Measurements from ENCODE around the gene MESD. TPM values are rescaled to one million over a fixed set of nuclear protein-coding genes. Genes with fewer than 3 reads are reported as not detected.

The MESD gene
- total RNA-seq, 2 donors from 2014 or later, result 28.0 to 33.9 TPM

DNA sequence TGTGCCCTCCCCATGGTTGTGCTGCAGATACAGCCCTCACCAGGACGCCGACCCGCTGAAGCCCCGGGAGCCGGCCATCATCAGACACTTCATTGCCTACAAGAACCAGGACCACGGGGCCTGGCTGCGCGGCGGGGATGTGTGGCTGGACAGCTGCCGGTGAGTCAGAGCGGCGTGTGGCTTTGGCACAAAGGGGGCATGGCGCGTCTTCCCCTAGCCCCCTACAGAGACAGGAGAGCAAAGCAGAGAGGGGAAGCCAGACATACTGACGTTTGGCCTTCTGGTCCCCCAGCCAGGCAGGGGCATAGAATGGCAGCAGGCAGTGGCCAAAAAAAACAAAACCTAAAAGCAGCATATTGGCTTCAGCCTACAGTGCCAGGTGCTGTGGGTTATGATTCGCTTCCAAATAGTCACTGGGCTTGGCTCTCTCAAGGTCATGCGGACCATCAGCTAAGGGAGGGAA lies 64.0 kb downstream of the MESD start:
- intact Hi-C loops (cut with DNase I), result no loop called here
- 90% methylated on average over 17 of the region's 17 CpGs for WGBS
- no peaks in the 10 kb centered on the region for H3K4me1 ChIP-seq (replicated peaks)
- H3K4me3 ChIP-seq, result no peak overlapping the region
- no peak for TF ChIP-seq POLR2A (IDR thresholded peaks at IDR 0.05)
- H3K9me3 ChIP-seq, result no peaks in the 10 kb centered on the region
- DNase-seq (ENCODE audit: low spot score), result no peak
- H3K27ac ChIP-seq, result no peak overlapping the region
- no peaks in the 10 kb centered on the region for H3K27me3 ChIP-seq (replicated peaks; ENCODE audit: insufficient read depth)
- no peaks in the 10 kb centered on the region for H3K36me3 ChIP-seq

DNA sequence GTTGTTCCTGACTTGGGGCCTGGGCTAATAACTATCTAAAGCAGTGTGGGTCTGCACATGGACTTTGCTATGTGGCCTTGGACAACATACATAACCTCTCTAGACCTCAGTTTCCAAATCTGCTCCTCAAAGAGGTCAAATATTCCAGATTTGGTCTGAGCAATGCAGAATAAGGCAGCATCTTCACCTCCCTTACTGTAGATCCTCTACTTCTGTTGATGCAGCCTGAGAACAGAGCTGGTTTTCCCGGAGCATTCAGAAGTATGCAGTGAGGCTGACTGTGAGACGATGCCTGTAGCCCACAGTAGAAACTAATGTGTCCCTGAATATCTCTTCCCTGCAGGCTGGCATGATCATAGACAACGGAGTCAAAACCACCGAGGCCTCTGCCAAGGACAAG lies 65.3 kb downstream of the MESD start:
- H3K4me1 ChIP-seq (replicated peaks), result no peaks in the 10 kb centered on the region
- TF ChIP-seq POLR2AphosphoS5 (IDR thresholded peaks at IDR 0.05) (no peak), POLR2A (IDR thresholded peaks at IDR 0.05) (no peak)
- TF ChIP-seq, protein P1, sequence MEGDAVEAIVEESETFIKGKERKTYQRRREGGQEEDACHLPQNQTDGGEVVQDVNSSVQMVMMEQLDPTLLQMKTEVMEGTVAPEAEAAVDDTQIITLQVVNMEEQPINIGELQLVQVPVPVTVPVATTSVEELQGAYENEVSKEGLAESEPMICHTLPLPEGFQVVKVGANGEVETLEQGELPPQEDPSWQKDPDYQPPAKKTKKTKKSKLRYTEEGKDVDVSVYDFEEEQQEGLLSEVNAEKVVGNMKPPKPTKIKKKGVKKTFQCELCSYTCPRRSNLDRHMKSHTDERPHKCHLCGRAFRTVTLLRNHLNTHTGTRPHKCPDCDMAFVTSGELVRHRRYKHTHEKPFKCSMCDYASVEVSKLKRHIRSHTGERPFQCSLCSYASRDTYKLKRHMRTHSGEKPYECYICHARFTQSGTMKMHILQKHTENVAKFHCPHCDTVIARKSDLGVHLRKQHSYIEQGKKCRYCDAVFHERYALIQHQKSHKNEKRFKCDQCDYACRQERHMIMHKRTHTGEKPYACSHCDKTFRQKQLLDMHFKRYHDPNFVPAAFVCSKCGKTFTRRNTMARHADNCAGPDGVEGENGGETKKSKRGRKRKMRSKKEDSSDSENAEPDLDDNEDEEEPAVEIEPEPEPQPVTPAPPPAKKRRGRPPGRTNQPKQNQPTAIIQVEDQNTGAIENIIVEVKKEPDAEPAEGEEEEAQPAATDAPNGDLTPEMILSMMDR (IDR thresholded peaks at IDR 0.05), result no peak
- H3K27me3 ChIP-seq (replicated peaks; ENCODE audit: insufficient read depth), result no peaks in the 10 kb centered on the region
- H3K36me3 ChIP-seq, result no peaks in the 10 kb centered on the region
- no peak for DNase-seq (ENCODE audit: low spot score)
- WGBS, result 93% methylated on average over 4 of the region's 4 CpGs
- no peak overlapping the region for H3K27ac ChIP-seq
- no peaks in the 10 kb centered on the region for H3K9me3 ChIP-seq
- intact Hi-C loops (cut with DNase I), result no loop called here
- H3K4me3 ChIP-seq, result no peak overlapping the region

DNA sequence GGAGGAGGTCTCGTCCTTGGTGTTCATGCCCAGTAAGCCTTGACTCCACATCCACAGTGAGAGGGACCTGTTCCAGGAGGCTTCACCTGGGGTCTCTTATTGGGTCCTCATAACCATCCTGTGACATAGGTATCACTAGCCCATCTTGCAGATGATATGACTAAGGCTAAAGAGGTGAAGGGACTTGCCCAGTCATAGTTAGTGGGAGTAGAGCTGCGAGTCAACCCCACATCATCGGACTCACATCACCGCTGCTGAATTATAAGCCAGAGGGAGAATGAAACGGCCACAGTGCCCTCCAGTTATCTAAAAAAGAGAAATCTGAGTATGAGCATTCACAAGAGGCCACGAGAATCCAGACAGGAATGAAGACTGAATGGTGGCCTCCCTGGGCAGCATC lies 66.0 kb downstream of the MESD start:
- intact Hi-C loops (cut with DNase I), result no loop called here
- H3K4me3 ChIP-seq, result no peak overlapping the region
- H3K27ac ChIP-seq, result no peak overlapping the region
- H3K27me3 ChIP-seq (replicated peaks; ENCODE audit: insufficient read depth), result no peaks in the 10 kb centered on the region
- H3K4me1 ChIP-seq (replicated peaks), result no peaks in the 10 kb centered on the region
- H3K36me3 ChIP-seq, result no peaks in the 10 kb centered on the region
- H3K9me3 ChIP-seq, result no peaks in the 10 kb centered on the region
- no peak for DNase-seq (ENCODE audit: low spot score)
- 93% methylated on average over 6 of the region's 6 CpGs for WGBS
- TF ChIP-seq, protein P1 (IDR thresholded peaks at IDR 0.05), result no peak
- TF ChIP-seq POLR2A (IDR thresholded peaks at IDR 0.05) (no peak), POLR2AphosphoS5 (IDR thresholded peaks at IDR 0.05) (no peak)

DNA sequence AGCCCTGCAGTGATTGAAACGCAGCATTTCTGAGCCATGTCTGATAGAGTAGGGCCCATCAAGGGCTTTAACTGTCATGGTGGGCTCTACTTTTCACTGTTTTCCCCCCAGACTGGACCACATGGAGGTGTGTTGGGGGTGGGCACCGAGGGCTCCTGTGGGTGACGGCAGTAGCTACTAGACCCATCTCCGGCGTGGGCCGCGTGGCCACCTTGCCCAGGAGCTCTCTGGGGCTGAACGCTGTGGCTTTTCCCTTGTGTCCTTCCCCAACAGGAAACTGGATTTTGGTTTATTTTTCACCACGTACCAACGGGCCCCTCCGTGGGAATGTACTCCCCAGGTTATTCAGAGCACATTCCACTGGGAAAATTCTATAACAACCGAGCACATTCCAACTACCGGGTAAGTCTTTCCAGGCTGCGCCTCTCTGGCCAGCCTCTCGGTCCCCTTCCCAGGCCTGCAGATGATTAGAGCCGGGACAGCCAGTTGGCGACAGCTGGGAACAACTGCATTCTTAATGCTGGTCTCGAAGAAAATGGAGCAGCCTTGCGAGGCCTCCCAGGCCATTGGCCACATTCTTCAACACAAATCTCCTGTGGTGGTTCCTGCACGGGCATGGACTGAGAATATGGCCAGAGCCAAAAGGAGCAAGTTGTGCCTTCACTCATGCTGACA lies 67.7 kb downstream of the MESD start:
- no peak for DNase-seq (ENCODE audit: low spot score)
- Histone ChIP-seq H3K27ac (no peak overlapping the region), H3K9me3 (no peaks in the 10 kb centered on the region), H3K27me3 (replicated peaks; ENCODE audit: insufficient read depth) (no peaks in the 10 kb centered on the region), H3K4me3 (no peak overlapping the region), H3K4me1 (replicated peaks) (no peaks in the 10 kb centered on the region), H3K36me3 (no peaks in the 10 kb centered on the region)
- TF ChIP-seq, protein P1 (IDR thresholded peaks at IDR 0.05), result no peak
- TF ChIP-seq POLR2A (IDR thresholded peaks at IDR 0.05) (no peak), POLR2AphosphoS5 (IDR thresholded peaks at IDR 0.05) (no peak)
- WGBS, result 92% methylated on average over 20 of the region's 20 CpGs
- intact Hi-C loops (cut with DNase I), result no loop called here

DNA sequence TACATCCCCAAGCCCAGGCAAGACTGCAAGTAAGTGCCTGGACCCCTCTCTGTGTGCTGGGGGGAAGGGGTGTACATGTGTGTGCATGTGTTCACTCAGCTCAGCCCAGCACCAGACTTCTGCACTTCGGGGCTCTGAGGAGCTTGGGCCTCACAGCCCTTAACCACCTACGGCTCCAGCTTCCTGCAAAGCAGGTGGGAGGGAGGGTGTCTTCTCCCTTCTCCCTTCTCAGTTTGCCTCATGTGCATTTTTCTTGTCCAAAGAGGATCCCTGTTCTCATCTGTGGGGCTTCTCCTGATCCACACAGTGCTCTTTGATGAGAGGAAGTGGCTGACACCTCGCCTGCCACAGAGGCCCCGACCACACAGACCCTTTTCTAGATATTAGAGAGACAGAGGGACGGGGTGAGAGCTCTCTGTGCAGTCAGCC lies 69.3 kb downstream of the MESD start:
- no peaks in the 10 kb centered on the region for H3K4me1 ChIP-seq (replicated peaks)
- DNase-seq (ENCODE audit: low spot score), result no peak
- no peaks in the 10 kb centered on the region for H3K27me3 ChIP-seq (replicated peaks; ENCODE audit: insufficient read depth)
- 85% methylated on average over 5 of the region's 5 CpGs for WGBS
- no peak overlapping the region for H3K4me3 ChIP-seq
- H3K9me3 ChIP-seq, result no peaks in the 10 kb centered on the region
- intact Hi-C loops (cut with DNase I), result no loop called here
- no peaks in the 10 kb centered on the region for H3K36me3 ChIP-seq
- no peak overlapping the region for H3K27ac ChIP-seq
- TF ChIP-seq, protein P1 (IDR thresholded peaks at IDR 0.05), result no peak
- TF ChIP-seq POLR2AphosphoS5 (IDR thresholded peaks at IDR 0.05) (no peak), POLR2A (IDR thresholded peaks at IDR 0.05) (no peak)
